GM21619 (cell line): ENCODE results near the gene CD3E.
"Not testable (repeated sequence)": the region's sequence is repeated elsewhere in the genome, so short reads cannot be mapped to it uniquely, and the experiment has no call there.

ENCODE experiments used
- ATAC-seq: cut with Tn5 transposase; IDR thresholded peaks from one replicate; pipeline ENCODE4 v1.9.1; 2021; ENCODE audit not compliant: unreplicated experiment

CD3E gene

DNA sequence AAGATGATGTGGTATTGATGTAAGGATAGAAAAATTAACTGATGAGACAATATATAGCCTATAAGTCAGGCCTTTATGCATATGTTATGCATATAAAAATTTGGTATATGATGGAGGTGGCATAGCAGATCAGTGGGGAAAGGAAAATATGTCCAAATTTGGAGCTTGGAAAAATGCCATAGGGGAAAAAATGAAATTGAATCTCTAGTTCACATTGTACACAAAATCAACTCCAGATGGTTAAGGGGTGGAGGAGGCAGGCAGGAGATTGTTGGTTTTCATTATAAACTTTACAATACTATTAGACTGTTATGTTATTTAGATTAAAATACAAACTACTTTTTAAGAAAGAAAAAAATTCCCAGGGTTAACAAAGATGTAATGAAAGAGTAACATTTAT is 15.1 kb upstream of the CD3E start:
- ATAC-seq: no peak

DNA sequence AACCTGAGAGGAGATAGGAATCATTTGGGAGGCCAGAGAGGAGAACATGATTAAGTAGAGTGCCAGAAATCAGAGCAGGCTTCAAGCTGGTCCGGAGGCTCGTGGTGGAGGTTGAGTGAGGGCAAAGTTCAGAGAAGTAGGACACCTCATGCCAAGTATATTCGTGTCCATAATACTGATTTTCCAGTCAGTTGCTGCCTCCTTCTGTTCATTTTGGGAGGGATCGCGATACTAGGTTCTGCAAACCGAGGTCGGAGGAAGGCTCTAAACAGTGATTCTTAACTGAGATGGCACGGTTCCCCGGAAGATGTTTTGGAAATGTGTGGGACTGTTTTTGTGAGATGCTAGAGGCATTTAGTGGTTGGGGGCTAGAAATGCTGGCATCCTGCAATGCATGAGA is 13.6 kb upstream of the CD3E start:
- no peak for ATAC-seq

DNA sequence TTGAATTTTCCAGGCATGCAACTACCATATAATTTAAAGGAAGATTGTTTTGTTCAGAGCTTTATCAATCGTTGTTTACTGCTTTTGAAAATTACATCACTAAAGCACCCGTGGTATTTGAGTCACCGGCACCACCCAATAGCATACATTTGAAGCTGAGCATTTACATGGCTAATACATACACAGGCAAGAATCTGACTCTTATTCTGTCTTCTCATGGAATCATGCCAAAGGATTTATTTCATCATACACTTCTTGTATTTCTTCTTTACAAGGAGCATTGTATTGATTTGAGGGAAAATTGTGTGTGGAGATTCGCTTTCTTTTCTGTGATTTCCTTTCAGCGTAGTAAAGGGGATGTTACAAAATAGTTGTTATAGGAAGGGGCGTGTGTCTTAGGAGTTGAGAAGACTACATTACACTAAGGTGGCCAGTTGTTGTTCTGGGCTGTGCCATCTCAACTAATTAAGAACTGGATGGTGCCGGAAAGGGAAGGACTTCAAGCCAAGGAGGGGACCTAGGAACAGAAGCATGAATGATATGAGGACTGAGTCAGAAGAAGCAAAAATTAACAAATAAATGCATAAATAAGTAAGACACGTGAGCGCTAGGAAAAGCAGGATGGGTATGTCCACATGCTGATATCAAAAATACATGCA is 12.9 kb upstream of the CD3E start:
- ATAC-seq: no peak

DNA sequence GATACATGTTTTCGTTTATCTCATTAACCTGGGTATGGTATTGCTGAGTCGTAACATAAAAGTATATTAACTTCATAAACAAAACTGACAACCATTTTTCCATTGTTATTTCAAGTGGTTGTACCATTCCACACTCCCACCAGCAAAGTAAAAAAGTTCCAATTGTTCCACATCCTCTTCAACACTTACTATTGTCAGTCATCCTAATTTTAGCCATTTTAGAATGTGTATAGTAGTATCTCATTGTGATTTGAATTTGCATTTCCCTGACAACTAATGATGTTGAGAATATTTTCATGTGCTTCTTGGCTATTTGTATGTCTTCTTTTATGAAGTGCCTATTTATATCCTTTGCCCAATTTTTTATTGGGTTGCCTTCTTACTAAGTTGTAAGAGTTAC is 10.5 kb upstream of the CD3E start:
- no peak for ATAC-seq

DNA sequence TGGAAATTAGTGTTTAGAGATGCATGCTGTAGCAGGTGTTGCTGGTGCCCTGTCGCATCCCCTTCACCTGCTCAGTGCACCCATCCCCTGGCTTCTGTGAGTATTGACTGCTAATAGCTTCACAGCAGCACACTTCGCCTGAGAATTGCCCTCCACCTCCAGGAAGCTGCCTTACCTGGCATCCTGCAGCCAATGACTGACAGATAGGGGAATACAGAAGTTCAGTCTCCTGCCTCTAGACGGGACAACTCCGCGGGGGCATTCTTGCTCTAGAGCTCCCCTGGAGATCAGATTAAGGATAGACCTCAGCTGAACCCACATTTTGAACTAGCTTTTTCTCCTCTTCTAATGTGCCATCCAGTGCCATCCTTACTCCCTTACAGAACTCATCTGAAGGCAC is 9.3 kb upstream of the CD3E start:
- ATAC-seq: no peak

DNA sequence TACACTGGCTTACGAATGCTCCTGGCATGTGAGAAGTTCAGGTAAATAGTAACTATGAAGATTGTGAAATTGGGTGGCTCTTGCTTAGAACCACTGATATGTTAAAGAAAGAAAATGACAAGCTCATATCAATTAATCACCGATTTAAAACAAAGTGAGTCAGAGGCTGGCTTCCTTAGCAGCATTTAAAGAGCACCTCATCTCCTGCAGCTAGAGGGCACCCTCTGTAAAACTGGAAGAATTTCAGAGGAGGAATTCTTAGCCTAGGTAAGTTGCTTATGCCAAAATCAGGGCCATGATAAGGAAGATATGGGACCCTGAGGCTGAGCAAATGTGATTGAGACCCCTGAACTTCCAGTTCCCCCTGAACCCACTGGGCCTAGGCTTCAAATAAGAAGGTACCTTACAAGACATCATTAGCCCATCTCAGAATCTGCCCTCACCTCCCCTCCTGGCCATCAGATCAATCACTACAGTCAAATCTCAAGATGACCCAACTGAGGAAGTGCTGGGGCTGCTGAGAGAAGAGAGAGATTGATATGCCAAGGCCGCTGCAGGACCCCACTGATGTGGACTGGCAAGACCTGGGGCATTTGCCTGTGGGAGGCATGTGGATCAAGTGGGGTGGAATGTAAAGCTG is 8.6 kb upstream of the CD3E start:
- ATAC-seq: no peak

DNA sequence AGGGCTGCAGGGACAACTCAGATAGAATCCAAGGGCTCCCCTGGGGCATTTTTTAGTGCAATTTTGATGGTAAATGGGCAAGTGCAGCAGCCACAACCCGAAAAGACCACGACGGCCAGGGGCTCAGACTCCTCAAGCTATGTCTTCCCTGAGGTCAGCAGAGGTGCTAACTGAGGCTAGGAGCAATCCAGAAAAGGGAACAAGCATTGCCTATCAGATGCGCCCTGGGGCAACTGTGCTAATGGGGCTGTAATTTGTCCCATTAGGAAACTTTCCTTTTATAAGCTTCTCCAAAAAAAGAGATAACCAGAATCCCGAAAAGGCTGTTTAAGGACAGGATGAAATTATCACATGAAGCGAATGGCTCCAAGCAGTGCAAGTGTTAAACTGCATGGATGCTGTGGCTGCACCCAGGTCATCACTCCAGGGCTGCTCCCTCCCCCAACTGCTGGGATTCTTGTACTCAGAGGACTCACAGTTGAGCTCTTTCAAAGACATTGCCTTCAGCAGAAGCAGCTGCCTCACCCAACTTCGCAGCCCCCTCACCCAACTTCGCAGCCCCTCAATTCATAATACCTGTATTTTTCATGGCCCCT is 2.8 kb upstream of the CD3E start:
- no peak for ATAC-seq

DNA sequence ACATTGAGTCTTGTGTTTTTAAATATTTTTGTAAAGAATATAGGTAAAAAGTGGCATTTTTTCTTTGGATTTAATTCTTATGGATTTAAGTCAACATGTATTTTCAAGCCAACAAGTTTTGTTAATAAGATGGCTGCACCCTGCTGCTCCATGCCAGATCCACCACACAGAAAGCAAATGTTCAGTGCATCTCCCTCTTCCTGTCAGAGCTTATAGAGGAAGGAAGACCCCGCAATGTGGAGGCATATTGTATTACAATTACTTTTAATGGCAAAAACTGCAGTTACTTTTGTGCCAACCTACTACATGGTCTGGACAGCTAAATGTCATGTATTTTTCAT is 333 bp upstream of the CD3E start:
- no peak for ATAC-seq

DNA sequence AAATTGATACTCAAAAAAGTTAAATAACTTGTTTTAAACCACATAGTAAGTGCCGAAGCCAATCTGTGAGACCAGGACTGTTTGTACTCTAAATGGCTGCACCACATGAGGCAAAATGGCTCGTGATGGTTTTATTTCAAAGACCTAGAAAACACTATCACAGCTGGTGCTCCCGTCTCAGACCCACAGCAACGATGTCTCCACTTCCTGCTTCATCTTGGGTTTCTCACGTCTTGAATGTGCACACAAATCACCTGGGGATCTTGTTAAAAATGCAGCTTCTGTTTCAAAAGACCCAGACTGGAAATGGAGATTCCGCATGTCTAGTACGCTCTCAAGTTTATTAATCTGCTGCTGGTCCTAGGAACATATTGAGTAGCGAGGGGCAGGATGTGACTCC is 1.2 kb downstream of the CD3E start:
- ATAC-seq: no peak

DNA sequence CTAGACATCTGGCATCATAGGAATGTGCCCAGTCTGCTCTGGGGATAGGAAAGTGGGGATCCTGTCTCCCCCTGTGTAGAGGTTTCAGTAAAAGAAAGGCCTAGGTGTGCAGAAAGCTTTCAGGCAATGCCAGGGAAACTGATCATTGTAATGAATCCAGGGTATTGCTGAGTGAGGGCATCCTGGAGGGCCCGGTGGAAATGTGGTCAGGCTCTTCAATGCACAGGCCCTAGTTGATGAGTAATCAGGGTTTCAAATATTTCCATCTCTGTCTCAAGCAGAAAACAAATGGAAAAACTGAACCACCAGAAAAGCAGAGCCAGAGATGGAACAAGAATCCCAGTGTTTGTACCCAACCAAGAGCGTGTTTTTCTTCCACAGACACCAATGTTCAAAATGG is 2.0 kb downstream of the CD3E start:
- no peak for ATAC-seq

DNA sequence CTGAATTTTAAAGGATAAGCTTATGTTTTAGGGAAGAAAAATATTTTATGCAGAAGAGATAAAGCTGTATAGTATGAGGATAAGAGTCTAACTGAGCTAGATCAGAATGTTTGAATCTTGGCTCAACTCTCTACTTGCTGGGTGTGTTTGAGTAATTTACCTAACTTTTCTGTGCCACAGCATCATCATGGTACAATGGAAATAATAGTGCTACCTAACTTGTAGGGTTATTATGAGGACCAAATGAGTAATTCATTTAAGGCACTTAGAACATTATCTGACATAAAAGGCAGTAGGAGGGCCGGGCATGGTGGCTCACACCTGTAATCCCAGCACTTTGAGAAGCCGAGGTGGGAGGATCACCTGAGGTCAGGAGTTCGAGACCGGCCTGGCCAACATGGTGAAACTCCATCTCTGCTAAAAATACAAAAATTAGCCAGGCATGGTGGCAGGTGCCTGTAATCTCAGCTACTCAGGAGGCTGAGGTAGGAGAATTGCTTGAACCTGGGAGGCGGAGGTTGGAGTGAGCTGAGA is 4.5 kb downstream of the CD3E start:
- ATAC-seq: not testable (repeated sequence)

DNA sequence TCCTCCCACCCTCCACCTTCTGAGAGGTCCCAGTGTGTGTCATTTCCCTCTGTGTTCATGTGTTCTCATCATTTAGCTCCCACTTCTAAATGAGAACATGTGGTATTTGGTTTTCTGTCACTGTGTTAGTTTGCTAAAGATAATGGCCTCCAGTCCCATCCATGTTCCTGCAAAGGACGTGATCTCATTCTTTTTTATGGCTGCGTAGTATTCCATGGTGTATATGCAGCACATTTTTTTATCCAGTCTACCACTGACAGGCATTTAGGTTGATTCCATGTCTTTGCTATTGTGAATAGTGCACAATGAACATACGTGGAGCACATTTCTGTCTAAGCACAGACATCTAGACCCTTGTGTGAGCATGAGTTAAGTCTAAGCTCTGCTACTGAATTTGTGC is 5.7 kb downstream of the CD3E start:
- ATAC-seq: no peak

DNA sequence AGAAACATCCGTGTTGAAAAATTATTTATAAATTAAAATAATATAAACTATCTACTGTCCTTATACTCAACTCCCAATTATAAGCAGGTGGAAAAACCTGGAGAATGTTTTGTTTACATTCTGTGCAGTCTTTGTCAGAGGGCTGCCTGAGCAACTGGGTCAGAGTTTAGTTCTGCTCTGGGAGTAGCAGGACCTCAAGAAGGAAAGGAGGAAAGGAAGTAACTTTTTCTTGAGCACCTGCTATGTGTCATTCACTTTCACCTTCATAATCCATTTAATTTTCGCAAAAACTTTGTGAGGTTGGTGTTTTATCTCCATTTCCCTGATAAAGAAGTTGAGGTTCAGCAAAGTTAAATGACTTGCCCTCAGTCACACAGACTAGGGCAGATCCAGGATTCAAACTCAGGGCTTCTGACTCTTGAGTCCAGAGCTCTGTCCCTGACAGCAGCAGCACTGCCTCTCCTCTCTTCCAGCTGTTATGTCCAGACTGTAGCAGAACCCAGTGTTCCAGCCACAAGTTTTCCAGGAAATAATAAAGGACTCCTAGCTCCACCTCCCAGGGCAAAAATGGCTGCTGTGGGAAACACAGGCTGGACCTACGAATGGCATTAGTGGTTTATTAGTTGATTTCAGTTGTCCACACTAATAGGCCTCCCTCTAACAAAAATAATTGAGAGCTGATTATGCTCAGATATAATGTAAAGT is 6.4 kb downstream of the CD3E start:
- ATAC-seq: no peak

DNA sequence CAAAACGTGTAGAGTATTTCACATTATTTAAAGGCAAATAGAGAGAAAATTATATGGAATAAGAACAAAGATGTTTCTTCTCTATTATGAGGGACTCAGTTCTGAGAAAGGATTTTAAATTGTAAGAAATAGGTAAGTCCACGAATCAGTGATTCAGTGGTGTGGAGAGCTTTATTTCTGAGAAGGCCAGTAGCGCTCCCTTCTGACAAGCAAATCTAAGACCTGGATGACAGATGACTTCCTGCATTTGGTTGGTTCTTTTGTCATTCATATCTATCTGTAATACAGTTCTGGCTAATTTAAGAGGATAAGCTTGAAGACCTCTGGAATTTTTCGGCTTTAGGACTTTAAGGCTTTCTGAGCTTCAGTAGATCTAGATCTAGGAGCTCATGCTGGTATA is 7.0 kb downstream of the CD3E start:
- ATAC-seq: no peak

DNA sequence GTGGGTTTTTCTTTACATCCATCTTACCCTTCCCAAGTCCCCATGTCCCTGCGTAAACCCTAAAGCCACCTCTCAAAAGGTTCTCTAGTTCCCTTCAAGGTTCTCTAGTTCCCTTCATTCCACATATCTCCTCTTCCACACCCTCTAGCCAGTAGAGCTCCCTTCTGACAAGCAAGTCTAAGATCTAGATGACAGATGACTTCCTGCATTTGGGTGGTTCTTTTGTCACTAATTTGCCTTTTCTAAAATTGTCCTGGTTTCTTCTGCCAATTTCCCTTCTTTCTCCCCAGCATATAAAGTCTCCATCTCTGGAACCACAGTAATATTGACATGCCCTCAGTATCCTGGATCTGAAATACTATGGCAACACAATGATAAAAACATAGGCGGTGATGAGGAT is 7.8 kb downstream of the CD3E start:
- no peak for ATAC-seq

DNA sequence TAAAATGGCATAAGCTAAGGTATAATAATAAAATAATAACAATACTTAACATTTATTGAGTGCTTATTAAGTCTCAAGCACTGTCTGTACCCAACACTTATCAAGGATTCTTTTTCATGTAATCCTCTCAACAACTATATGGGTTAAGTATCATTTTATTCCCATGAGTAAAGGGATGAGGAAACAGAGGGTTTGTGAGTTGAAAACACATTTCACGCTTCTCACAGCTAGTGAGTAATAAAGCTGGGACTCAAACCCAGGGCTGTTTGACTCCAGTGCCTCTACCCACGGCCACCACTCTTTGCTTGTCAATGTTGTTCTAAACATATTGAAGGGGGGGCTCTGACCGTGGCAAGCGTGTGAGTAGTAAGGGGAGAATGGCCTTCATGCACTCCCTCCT is 8.7 kb downstream of the CD3E start:
- no peak for ATAC-seq

DNA sequence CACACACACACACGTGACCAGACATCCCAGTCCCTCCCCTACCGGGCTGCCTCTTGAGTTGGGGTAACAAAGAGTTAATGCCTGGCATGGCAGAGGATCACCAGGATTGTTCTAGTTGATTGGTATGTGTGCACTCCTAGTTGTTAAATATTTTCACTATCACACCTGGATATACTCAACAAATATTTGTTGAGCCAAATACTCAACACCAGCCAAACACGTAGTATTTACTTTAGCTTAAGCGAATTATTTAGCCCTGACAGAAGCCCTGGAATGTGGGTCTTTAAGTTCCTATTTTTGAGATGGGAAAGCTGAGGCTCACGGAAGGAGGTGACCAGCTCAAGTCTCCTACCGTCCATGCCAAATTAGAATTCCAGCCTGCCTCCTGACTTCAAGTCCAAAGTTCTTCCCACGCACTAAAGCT is 10.5 kb downstream of the CD3E start:
- no peak for ATAC-seq

DNA sequence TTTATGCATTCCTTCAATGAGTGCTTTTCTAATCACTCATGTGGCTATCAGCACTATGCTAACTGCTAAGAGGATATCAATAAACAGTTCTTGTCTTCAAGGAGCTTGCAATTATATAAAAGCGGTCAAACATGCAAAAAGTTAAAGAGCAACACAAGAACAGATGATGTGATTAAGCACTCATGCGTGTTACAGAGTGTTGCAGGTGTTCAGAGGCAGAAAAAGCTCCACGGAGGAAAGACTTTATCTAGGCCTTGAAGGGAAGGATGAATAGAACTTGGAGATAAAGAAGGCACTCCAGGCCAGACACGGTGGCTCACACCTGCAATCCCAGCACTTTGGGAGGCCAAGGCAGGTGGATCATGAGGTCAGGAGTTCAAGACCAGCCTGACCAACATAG is 13.6 kb downstream of the CD3E start:
- no peak for ATAC-seq

DNA sequence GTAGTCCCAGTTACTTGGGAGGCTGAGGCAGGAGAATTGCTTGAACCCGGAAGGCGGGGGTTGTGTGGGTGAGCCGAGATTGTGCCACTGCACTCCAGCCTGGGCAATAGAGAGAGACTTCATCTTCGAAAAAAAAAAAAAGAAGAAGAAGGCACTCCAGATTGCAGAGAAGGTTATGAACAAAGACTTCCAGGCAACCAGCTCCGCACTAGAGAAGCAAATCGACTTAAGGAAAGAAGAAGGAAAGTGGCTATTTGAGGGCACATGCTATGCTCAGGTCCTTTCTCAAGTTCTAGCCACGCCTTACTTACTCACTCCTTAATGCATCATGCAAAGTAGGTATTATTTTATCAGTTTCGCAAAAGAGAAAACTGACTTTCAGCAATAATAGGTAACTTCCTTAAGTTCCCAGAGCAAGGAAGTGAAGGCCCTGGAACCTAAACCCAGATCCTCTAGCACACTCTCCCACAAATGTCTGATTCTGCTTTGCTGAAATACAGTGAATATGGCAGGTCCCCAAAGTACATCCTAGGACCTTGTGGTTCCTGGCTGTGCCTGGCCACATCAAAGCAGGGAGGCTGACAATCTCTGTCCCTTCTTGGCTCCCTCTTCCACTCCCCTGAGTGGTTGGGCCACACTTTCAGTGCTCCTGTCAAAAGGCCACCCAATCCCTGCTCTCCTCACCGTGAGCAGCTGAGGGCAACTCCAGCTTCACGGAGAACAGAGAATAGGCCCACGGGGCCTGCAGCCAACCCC is 14.2 kb downstream of the CD3E start:
- ATAC-seq: no peak

DNA sequence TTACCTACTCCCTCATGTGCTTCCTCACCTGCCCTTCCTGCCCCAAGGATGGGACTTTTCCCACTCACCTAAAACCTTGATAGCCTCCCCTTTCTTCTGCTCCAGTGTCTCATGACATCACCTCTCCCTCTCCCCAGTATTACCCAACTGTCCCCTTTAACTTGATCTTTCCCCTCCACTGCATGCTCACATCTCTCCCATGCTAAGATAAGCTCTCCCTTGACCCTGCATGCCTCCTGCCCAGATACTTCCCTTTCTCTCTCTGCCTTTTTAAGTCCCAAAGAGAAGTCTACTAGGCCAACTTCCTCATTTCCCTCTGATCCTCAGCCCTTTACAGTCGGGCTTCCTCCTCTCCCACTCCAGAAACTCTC is 14.8 kb downstream of the CD3E start:
- ATAC-seq: no peak

DNA sequence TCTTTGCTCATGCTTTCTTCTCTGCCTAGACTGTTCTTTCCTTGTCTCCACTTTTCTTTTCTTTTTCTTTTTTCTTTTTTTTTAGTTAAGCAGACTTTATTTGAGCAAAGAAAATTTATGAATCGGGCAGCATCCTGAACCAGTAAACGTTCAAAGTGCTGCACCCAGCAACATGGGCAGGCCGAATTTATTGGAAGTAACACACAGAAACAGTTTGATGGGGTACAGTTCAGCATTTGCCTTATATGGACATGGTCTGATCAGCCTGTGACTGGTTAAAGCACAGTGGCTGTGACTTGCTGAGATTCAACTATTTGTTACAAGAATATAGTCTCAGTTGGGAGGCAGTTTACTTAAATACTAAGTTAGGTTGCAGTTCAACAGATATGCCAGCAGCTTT is 16.0 kb downstream of the CD3E start:
- no peak for ATAC-seq
